ENCODE results near the gene CSRP2.

The CSRP2 gene

GRCh38 chr12:76879710-76880518 lies 1.1 kb upstream of the CSRP2 start:
- Mint-ChIP-seq H3K36me3 (no peaks in the 10 kb centered on the region), H3K27ac (peak overlapping the region; percentile 36), H3K4me1 (peaks cover 16% of the 10 kb centered on the region), H3K27me3 (peaks cover 61% of the 10 kb centered on the region), H3K4me3 (peak overlapping the region; percentile 79), H3K9me3 (no peaks in the 10 kb centered on the region)
- ATAC-seq, result no peak

GRCh38 chr12:76878099-76878898 lies 520 bp downstream of the CSRP2 start:
- peak; percentile 55 for ATAC-seq
- H3K36me3 Mint-ChIP-seq, result no peaks in the 10 kb centered on the region
- H3K4me1 Mint-ChIP-seq, result peaks cover 16% of the 10 kb centered on the region
- H3K4me3 Mint-ChIP-seq, result peak overlapping the region; percentile 83
- peak overlapping the region; percentile 23 for H3K27ac Mint-ChIP-seq
- H3K27me3 Mint-ChIP-seq, result peaks cover 55% of the 10 kb centered on the region
- no peaks in the 10 kb centered on the region for H3K9me3 Mint-ChIP-seq

GRCh38 chr12:76876696-76877229 lies 2.1 kb downstream of the CSRP2 start:
- Mint-ChIP-seq H3K4me1 (peaks cover 16% of the 10 kb centered on the region), H3K27me3 (peaks cover 42% of the 10 kb centered on the region), H3K4me3 (no peak overlapping the region), H3K27ac (no peak overlapping the region), H3K9me3 (no peaks in the 10 kb centered on the region), H3K36me3 (no peaks in the 10 kb centered on the region)
- ATAC-seq, result no peak

GRCh38 chr12:76874491-76875190 lies 4.2 kb downstream of the CSRP2 start:
- H3K27me3 Mint-ChIP-seq, result peaks cover 39% of the 10 kb centered on the region
- peaks cover 14% of the 10 kb centered on the region for H3K4me1 Mint-ChIP-seq
- H3K36me3 Mint-ChIP-seq, result no peaks in the 10 kb centered on the region
- ATAC-seq, result no peak
- H3K9me3 Mint-ChIP-seq, result no peaks in the 10 kb centered on the region
- no peak overlapping the region for H3K4me3 Mint-ChIP-seq
- H3K27ac Mint-ChIP-seq, result no peak overlapping the region

- no peak for ATAC-seq
- peaks cover 8% of the 10 kb centered on the region for H3K4me1 Mint-ChIP-seq
- H3K4me3 Mint-ChIP-seq, result no peak overlapping the region
- peaks cover 3% of the 10 kb centered on the region for H3K9me3 Mint-ChIP-seq
- H3K36me3 Mint-ChIP-seq, result no peaks in the 10 kb centered on the region
- no peak overlapping the region for H3K27ac Mint-ChIP-seq
- peaks cover 32% of the 10 kb centered on the region for H3K27me3 Mint-ChIP-seq
Observed at GRCh38 chr12:76874027-76874426, 4.8 kb downstream of the CSRP2 start.

GRCh38 chr12:76872415-76872814 lies 6.4 kb downstream of the CSRP2 start:
- Mint-ChIP-seq H3K36me3 (no peaks in the 10 kb centered on the region), H3K27ac (no peak overlapping the region), H3K4me3 (no peak overlapping the region), H3K27me3 (peaks cover 17% of the 10 kb centered on the region), H3K9me3 (peaks cover 3% of the 10 kb centered on the region), H3K4me1 (no peaks in the 10 kb centered on the region)
- no peak for ATAC-seq

- Mint-ChIP-seq H3K9me3 (peaks cover 3% of the 10 kb centered on the region), H3K27me3 (peaks cover 10% of the 10 kb centered on the region), H3K4me3 (no peak overlapping the region), H3K27ac (no peak overlapping the region), H3K4me1 (no peaks in the 10 kb centered on the region), H3K36me3 (no peaks in the 10 kb centered on the region)
- no peak for ATAC-seq
Observed at GRCh38 chr12:76871742-76872141, 7.1 kb downstream of the CSRP2 start.

- no peaks in the 10 kb centered on the region for H3K4me1 Mint-ChIP-seq
Observed at GRCh38 chr12:76871082-76871481, 7.7 kb downstream of the CSRP2 start.

GRCh38 chr12:76866726-76867125 lies 12.1 kb downstream of the CSRP2 start:
- Mint-ChIP-seq H3K4me3 (no peak overlapping the region), H3K9me3 (peaks cover 3% of the 10 kb centered on the region), H3K36me3 (no peaks in the 10 kb centered on the region), H3K27ac (no peak overlapping the region), H3K4me1 (no peaks in the 10 kb centered on the region), H3K27me3 (no peaks in the 10 kb centered on the region)
- no peak for ATAC-seq

More at GRCh38 chr12:76871082-76871481, 7.7 kb downstream of the CSRP2 start:
- Mint-ChIP-seq H3K4me3 (no peak overlapping the region), H3K36me3 (no peaks in the 10 kb centered on the region), H3K9me3 (peaks cover 3% of the 10 kb centered on the region), H3K27ac (no peak overlapping the region), H3K27me3 (peaks cover 8% of the 10 kb centered on the region)
- no peak for ATAC-seq

- no peak for ATAC-seq
- H3K27ac Mint-ChIP-seq, result no peak overlapping the region
- H3K4me1 Mint-ChIP-seq, result no peaks in the 10 kb centered on the region
- H3K9me3 Mint-ChIP-seq, result peaks cover 3% of the 10 kb centered on the region
- no peaks in the 10 kb centered on the region for H3K27me3 Mint-ChIP-seq
- H3K36me3 Mint-ChIP-seq, result no peaks in the 10 kb centered on the region
- H3K4me3 Mint-ChIP-seq, result no peak overlapping the region
Observed at GRCh38 chr12:76866151-76866567, 12.7 kb downstream of the CSRP2 start.

GRCh38 chr12:76864791-76865400 lies 13.9 kb downstream of the CSRP2 start:
- Mint-ChIP-seq H3K27me3 (no peaks in the 10 kb centered on the region), H3K4me3 (no peak overlapping the region), H3K9me3 (peaks cover 3% of the 10 kb centered on the region), H3K36me3 (no peaks in the 10 kb centered on the region), H3K4me1 (no peaks in the 10 kb centered on the region), H3K27ac (no peak overlapping the region)
- peak; percentile 69 for ATAC-seq

- ATAC-seq, result no peak
- Mint-ChIP-seq H3K27me3 (no peaks in the 10 kb centered on the region), H3K4me3 (no peak overlapping the region), H3K9me3 (no peaks in the 10 kb centered on the region), H3K36me3 (no peaks in the 10 kb centered on the region), H3K27ac (no peak overlapping the region), H3K4me1 (no peaks in the 10 kb centered on the region)
Observed at GRCh38 chr12:76863837-76864236, 15.0 kb downstream of the CSRP2 start.

- Mint-ChIP-seq H3K9me3 (no peaks in the 10 kb centered on the region), H3K27me3 (no peaks in the 10 kb centered on the region), H3K36me3 (no peaks in the 10 kb centered on the region), H3K4me1 (no peaks in the 10 kb centered on the region), H3K4me3 (no peak overlapping the region), H3K27ac (no peak overlapping the region)
- ATAC-seq, result no peak
Observed at GRCh38 chr12:76863005-76863670, 15.7 kb downstream of the CSRP2 start.

GRCh38 chr12:76860256-76860655 lies 18.6 kb downstream of the CSRP2 start:
- H3K4me1 Mint-ChIP-seq, result no peaks in the 10 kb centered on the region
- H3K4me3 Mint-ChIP-seq, result no peak overlapping the region
- no peak for ATAC-seq
- H3K27me3 Mint-ChIP-seq, result no peaks in the 10 kb centered on the region
- peaks cover 4% of the 10 kb centered on the region for H3K9me3 Mint-ChIP-seq
- H3K36me3 Mint-ChIP-seq, result peaks cover 7% of the 10 kb centered on the region
- no peak overlapping the region for H3K27ac Mint-ChIP-seq
